Measurements from ENCODE around the gene CTF1.
A peak's percentile ranks its signal among the peaks of the same experiment; 100 is the strongest.
"Not testable (repeated sequence)": the region's sequence is repeated elsewhere in the genome, so short reads cannot be mapped to it uniquely, and the experiment has no call there.

Gene CTF1

DNA sequence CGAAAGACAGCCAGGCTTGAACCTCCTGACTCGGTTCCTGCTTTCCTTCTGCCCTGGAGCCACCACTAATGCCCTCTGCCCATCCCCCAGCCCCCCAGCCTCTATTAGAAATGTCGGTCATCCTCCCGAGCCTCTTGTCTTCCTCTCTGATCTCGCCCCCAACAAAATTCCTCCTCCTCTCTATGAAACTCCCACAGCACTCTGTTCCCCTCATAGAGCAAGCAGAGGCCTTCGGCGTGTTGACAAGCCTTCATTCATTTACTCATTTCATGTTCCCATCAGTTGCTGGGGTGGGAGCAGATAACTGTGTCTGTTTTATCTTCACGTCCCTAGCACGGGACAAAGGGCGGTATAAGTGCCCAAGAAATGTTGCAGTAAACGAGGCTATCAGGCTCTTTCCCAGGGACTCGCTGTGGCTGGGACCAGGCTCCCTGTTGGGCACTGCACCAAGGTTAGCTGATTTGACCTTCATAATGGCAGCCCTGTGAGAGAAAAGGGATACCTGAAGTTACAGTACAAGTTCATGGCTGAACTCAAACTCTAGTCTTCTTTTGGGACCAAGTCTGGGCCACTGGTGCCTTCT, 34.7 kb downstream of the CTF1 start:
- no peak for DNase-seq

DNA sequence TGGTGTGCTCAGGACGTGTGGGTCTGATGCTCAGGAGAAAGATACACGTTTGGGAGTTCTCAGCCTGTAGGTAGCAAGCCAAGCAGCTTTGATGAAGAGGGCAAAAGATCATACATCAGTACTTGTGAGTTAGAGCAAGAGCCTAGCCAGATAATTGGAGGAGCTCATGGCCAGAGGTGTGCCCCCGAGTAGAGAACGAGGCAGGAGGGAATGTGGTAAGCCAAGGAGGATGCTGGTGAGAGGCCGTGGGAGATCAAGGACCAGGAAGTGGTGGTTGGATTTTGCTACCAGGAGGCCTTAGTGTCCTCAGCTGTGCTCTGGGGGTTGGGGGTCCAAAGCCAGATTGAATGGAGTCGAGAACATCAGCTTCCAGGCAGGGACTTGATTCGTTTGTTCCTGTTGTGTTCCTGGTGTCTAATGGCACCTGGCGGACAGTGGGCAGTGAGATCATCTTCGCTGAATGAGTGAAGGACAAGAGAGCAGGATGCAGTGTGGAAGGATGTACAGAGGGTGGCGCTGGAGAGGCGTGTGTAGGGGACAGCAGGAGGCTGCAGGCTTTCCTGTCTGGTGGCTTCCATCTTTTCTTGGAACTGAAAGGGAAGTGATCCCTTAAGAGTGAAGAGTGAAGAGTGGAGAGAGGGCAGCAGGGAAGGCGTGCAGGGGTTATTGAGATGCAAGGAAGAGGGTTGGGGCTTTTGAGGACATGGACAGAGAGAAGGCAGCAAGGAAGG, 38.6 kb downstream of the CTF1 start:
- peak; percentile 67 to 90 for DNase-seq

DNA sequence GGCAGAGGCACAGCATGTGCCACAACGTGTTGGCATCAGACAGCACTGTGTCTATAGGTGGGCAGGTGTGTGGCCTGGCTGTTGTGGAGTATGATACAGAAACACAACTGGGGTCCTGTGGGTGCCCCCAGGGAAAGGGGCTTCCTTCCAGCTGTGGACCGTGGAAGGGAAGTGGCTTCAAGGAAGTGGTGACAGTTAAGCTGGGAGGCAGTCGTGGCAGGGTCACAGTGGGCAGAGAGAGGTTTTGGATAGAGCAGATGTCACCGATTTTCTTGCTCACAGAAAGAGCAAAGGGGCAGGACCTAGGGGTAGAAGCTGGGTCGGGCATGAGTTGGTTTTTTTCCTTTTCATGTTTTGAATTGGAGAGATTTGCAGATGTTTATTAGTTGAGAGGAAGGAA, 41.3 kb downstream of the CTF1 start:
- no peak for DNase-seq

DNA sequence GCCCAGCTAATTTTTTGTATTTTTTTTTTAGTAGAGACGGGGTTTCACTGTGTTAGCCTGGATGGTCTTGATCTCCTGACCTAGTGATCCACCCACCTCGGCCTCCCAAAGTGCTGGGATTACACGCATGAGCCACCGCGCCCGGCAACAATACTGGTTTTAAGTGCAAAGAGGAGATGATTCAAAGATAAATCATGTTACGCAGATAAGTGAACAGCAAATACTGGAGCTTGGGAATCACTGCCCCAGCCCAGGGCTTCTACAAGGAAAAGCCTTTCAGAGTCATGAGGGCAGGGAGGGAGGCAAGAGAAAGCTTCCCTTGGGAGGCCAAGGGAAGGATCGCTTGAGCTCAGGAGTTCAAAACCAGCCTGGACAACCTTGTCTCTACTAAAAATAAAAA, 43.2 kb downstream of the CTF1 start:
- DNase-seq, result not testable (repeated sequence)

DNA sequence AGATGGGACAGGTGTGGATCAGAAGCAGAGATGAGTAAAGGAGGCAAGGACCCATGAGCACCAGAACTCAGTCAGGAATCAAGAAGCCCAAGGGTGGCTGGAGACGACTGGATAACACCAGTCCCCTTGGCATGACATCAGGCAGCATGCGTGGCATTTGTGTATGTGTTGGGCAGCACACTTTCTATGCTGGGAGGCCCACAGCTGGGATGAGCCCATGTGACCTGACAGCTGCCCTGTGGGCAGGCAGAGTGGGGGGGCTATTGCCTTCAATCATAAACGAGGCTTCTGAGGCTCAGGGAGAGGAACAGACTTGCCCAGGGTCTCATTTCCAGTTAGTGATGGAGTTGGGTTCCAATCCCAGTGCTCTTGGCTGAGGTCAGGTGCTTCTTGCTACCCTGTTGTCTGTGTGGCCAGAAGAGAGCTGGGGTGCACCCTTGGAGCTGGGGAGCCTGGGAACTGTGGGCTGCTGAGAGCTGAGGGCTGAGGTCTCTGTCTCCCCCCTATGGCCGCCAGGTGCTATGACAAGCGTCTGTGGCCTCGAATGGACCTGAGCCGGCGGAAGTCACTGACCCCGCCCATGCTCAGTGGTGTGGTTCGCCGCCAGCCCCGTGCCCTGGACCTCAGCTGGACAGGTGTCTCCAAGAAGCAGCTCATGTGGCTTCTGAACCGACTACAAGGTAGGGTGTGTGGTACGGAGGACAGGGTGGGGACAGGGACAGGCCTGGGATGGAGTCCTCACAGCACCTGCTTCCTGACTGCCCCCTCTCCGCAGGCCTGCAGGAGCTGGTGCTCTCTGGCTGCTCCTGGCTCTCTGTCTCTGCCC, 45.4 kb downstream of the CTF1 start:
- peak; percentile 61 to 86 for DNase-seq

DNA sequence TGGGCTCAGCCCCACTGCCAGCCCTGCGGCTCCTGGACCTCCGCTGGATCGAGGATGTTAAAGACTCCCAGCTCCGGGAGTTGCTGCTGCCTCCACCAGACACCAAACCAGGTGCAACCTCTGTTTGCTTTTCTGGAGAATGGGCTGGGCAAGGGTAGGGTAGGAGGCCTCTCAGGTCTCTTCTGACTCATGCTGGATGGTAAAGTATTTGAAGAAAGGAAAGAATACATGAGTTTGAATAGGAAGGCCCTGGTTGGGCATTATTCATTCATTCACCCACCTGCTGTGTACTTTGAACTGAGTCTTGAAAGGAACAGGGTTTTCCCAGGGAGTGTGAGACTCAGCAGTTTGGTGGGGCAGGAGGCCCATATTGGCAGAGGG, 46.0 kb downstream of the CTF1 start:
- no peak for DNase-seq

DNA sequence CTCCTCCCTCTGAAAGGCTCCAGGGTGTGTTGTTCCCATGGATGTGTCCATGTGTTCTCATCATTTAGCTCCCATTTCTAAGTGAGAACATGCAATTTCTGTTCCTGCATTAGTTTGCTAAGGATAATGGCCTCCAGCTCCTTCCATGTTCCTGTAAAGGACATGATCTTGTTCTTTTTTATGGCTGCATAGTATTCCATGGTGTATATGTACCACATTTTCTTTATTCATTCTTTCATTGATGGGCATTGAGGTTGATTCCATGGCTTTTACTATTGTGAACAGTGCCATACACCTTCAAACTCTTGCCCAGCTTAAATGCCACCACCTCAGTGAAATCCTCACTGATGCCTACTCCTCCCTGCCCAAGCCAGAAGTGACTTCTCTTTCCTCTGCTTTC, 47.9 kb downstream of the CTF1 start:
- no peak for DNase-seq

DNA sequence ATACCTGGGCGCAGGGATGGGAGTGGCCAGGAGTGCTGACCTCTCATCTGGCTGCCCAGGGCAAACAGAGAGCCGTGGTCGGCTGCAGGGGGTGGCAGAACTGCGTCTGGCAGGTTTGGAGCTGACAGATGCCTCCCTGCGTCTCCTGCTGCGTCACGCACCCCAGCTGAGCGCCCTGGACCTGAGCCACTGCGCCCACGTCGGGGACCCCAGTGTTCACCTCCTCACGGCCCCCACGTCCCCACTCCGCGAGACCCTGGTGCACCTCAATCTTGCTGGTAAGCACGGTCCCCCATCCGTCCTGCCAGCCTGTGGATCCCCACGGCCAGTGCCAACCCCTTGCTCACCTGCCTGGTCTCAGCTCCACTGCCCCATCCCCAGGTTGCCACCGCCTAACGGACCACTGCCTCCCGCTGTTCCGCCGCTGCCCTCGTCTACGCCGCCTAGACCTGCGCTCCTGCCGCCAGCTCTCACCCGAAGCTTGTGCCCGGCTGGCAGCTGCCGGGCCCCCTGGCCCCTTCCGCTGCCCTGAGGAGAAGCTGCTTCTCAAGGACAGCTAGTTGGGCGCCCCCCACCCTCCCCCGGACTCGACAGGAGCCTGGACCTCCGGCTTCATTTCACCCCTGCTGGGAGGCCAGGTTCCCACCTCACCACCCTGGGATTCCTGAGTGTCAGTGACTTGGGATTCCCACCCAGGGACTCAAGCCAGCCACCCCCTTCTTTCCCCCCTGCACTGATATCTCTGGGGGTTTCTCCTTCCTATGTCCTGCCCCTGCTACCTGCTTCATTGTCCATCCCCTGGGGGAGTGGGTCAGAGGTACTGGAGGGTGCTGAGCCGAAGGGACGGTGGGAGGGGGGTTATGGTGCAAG, 50.5 kb downstream of the CTF1 start:
- DNase-seq, result no peak

DNA sequence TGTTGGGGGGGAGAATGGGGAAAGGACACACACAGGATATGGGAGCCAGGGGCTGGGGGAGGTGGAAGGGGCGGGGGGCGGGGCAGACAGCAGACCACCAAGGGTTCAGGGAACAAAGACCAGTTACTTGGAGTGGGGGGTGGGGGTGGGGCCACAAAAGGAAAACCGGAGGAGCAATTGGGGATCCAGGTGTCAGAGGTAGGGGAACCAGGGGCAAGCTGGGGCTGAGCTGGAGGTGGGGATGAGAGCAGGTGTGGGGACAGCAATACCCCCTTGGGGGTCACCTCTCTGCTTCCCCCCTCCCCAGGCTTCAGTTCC, 51.1 kb downstream of the CTF1 start:
- DNase-seq, result no peak

DNA sequence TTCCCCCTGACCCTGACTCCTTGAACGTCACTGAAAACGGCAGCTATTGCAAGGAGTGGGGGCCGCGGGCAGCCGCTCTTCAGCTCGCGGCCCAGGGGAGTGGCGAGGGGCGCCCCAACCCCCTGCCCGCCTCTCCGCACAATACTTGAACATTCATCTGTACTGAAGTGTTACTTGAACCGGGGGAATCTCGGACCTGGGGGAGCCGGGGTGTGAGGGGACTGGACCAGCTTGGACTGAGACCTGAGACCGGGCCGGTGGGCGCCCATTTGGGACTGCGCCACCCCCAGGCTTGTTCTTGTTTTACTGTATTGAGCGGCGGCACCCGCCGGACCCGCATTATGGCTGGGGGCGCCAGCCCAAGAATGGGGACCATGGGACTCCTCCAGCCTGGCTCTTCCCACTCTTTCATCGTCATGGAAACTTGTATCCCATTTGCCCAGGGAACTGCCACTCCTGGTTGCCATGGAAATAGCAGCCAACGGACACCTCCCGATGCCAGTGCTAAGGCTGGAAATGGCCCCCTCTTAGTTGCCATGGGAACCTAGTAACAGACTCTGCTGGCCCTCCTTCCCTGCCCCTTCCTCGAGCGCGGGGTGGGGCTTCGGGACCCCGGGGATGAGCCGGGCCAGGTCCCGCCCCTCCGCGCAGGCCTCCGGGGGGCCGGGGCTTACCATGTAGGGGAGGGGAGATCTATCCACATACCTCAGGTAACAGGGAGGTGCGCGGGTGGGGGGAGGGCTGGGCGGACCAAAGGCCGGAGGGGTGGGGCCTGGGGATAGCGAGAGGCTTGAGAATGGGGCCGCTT, 51.6 kb downstream of the CTF1 start:
- peak; percentile 37 to 71 for DNase-seq

DNA sequence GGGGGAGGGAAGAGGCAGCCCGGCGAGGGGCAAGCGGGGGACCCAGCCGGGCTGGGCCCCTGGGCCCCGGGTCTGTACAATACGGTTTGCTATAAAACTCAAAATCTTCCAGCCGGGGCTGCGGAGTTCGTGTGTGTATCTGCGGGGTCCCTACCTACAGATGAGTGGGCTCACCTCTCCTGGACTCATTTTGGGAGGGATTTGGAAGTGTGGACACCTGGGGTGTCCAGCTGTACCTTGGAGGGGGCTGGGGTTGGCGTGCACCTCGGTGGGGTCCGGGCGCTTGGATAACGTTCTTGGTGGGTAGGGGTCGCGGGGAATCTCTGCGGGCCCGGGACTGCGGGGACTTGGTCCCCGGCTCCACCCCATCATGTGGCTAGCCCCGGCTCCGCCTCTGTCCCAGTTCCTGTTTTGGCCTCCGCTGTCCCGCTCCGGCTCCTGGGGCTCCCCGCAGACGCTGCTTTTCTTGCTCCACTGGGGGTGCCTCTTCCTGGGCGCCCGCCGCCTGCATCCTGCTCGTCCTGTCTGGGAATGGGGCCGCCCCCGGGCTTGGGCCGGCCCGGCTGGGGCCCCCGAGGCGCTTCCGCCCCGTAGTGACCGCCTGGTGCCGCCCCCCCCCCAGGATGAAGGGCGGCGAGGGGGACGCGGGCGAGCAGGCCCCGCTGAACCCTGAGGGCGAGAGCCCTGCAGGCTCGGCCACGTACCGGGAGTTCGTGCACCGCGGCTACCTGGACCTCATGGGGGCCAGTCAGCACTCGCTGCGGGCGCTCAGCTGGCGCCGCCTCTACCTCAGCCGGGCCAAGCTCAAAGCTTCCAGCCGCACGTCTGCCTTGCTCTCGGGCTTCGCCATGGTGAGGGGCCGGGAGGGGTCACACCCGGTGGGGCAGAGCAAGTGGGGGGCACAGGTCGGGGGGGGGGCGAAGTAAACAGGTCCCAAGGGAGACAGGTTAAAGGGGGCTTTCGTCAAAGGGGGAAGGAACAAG, 52.5 kb downstream of the CTF1 start, which contains the start of gene ORAI3:
ORAI3 (plus strand) TSS at position 402 of the 983 bp plus-strand sequence; CDS start at position 624, 222 bp downstream.
- DNase-seq, result peak; percentile 73 to 85

DNA sequence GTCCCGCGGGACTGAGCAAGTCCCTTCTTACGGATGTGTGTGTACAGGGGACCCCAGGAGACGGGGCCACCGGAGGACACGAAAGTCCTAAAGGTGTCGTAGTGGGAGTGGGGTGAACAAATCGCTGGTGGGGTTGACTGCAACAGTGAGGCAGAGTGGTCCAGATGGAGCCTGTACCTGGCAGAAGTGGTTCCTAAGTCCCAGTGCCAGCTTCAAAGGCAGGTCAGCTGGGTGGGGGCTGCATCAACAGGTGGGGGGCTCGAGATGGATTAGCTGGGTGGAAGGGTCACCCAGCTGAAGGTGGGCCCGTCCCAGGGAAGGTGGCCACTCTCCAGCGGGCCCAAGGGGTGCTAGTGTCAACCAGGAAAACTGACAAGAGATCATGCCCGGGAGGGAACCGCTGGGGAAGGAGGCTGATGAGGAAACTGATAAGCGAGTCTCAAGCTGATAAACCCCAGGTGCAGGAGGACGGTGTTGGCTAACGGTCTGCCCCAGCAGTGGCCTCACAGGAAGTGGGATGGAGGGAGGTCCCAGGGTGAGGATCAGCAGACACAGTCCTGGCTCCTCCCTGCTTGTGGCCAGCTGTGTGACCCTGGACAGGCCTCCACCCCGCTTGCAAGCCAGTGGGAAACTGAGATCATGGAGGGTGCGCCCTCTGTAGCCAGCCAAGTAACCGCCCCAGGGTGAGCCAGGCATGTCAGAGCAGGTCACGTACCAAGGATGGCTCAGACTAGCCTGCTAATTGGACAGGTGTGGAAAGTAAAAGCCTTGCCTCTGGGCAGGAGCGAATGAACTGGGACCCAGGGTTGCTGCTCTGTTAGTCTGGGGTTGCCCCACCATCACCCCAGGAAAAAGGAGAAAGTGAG, 53.5 kb downstream of the CTF1 start:
- peak; percentile 61 to 80 for DNase-seq

DNA sequence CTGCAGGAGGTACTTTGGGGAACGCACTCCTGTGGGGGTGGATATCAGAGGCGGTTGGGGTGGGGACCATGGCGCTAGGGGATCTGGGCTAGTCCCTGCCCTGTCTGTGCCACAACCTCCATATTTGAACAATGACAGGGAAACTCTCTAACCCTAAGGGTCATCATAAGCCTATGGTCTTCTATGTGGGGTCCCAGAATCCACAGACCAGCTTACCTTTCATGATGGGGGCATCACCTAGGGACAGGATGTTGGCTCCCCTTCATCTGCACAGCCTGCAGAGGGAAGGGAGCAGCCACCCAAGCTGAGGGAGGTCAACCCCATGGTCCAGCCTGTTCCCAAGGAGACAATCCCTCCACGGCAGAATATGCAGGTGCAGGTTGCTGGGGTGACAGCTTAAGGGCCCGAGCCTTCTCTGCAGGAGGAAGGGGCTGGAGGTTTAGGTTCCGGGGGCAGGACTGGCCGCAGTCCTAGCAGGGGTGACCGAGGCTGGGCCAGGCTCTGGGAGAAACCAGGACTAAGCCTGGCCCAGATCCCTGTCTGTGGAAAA, 54.2 kb downstream of the CTF1 start:
- no peak for DNase-seq

DNA sequence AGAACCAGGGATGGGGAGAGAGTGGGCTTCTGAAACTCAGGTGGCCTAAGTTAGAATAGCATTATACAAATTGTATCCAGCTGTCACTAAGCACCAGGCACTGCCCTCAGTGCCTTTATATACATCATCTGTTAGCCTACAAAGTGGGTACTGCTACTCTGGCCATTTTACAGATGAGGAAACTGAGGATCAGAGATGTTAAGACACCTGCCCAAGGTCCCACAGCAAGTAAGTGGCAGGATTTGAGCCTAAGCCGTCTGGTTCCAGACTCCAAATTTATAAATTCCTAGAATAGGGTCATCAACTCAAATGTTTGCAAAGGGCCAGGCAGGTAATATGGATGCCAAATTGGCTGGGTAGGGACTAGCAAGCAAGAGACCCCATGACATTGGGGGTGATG, 54.8 kb downstream of the CTF1 start:
- no peak for DNase-seq

DNA sequence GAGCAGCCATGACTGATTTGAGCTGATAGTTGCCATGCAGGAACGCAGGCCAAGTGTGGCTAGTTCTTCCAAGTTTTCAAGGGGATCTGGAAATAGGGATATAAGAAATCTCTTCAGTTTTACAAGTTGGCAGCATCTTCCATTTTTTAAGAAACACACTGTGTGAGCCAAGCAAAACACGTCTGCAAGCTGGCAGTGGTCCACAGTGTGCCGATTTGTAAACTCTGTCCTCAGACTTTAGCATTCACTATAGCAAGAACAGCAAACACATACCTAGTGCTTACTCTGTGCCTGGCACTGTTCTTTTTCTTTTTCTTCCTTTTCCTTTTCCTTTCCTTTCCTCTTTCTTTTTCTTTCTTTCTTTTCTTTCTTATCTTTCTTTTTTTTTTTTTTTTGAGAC, 55.3 kb downstream of the CTF1 start:
- DNase-seq, result no peak

DNA sequence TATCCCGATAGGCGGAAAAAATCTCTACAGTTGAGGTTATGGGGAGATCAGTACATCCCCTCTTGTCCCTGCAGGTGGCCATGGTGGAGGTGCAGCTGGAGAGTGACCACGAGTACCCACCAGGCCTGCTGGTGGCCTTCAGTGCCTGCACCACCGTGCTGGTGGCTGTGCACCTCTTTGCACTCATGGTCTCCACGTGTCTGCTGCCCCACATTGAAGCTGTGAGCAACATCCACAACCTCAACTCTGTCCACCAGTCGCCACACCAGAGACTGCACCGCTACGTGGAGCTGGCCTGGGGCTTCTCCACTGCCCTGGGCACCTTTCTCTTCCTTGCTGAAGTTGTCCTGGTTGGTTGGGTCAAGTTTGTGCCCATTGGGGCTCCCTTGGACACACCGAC, 56.7 kb downstream of the CTF1 start:
- DNase-seq, result no peak
